Retinal pigment epithelial cell (primary cell): ENCODE measurements around the gene NYAP2.

Source experiments
- DNase-seq: peaks from one replicate; pipeline ENCODE4 v3.0.0-alpha.2; 2010; ENCODE audit warnings: low read depth
- H3K4me3 ChIP-seq: 2 replicates; pipeline ENCODE4 v1.5.1; 2011; ENCODE audit warnings: mild to moderate bottlenecking, low read length, control low read depth, moderate library complexity
- CTCF ChIP-seq: conservative IDR thresholded peaks from 2 replicates; pipeline ENCODE4 v1.5.1; 2011; ENCODE audit warnings: low read depth, low read length, control low read depth, inconsistent platforms

Gene NYAP2

GRCh38 chr2:225494100-225494459, 94.6 kb downstream of the NYAP2 start:
- no peak for TF ChIP-seq CTCF
- peak; percentile 67 for DNase-seq
- no peak overlapping the region for H3K4me3 ChIP-seq

- DNase-seq: no peak
- TF ChIP-seq CTCF: no peak
Measured at GRCh38 chr2:225495706-225496105, 96.2 kb downstream of the NYAP2 start.

GRCh38 chr2:225496568-225496967, 97.1 kb downstream of the NYAP2 start:
- TF ChIP-seq CTCF: no peak
- DNase-seq: no peak
- H3K4me3 ChIP-seq: no peak overlapping the region

More at GRCh38 chr2:225495706-225496105, 96.2 kb downstream of the NYAP2 start:
- H3K4me3 ChIP-seq: no peak overlapping the region

- TF ChIP-seq CTCF: no peak
- H3K4me3 ChIP-seq: no peak overlapping the region
- DNase-seq: no peak
Measured at GRCh38 chr2:225497166-225497565, 97.7 kb downstream of the NYAP2 start.

GRCh38 chr2:225501022-225501421, 101.5 kb downstream of the NYAP2 start:
- H3K4me3 ChIP-seq: no peak overlapping the region
- TF ChIP-seq CTCF: no peak
- DNase-seq: no peak

- no peak overlapping the region for H3K4me3 ChIP-seq
- TF ChIP-seq CTCF: no peak
- DNase-seq: no peak
Measured at GRCh38 chr2:225502971-225503370, 103.5 kb downstream of the NYAP2 start.

- TF ChIP-seq CTCF: no peak
Measured at GRCh38 chr2:225510796-225511195, 111.3 kb downstream of the NYAP2 start.

More at GRCh38 chr2:225510796-225511195, 111.3 kb downstream of the NYAP2 start:
- DNase-seq: no peak
- no peak overlapping the region for H3K4me3 ChIP-seq
